HG03139 (cell line): Measurements from ENCODE around the gene CLEC2D.
"Not testable (repeated sequence)": the region's sequence is repeated elsewhere in the genome, so short reads cannot be mapped to it uniquely, and the experiment has no call there.

Experiments
- ATAC-seq: cut with Tn5 transposase; IDR thresholded peaks from one replicate; pipeline ENCODE4 v1.9.1; 2021; ENCODE audit not compliant: unreplicated experiment

Gene CLEC2D

GRCh38 chr12:9669534-9669933 is at the start of gene CLEC2D:
Gene CLEC2D (plus strand): TSS chr12:9669713. CDS start chr12:9669735, 22 bp downstream.
- ATAC-seq = peak; percentile 44

- ATAC-seq = no peak
These were observed 44.5 kb upstream of the CLEC2D start for GRCh38 chr12:9625019-9625418.

GRCh38 chr12:9626291-9626690 is 43.2 kb upstream of the CLEC2D start:
- no peak for ATAC-seq

GRCh38 chr12:9626821-9627220 is 42.7 kb upstream of the CLEC2D start:
- no peak for ATAC-seq

- ATAC-seq = no peak
These were observed 36.7 kb upstream of the CLEC2D start for GRCh38 chr12:9632766-9633165.

- ATAC-seq = no peak
These were observed 35.2 kb upstream of the CLEC2D start for GRCh38 chr12:9634177-9634803.

- no peak for ATAC-seq
These were observed 34.4 kb upstream of the CLEC2D start for GRCh38 chr12:9634969-9635754.

- ATAC-seq = no peak
These were observed 33.2 kb upstream of the CLEC2D start for GRCh38 chr12:9636150-9636850.

- no peak for ATAC-seq
These were observed 32.7 kb upstream of the CLEC2D start for GRCh38 chr12:9636851-9637206.

GRCh38 chr12:9640024-9640423 is 29.5 kb upstream of the CLEC2D start:
- ATAC-seq = no peak

GRCh38 chr12:9642606-9643265 is 26.8 kb upstream of the CLEC2D start:
- no peak for ATAC-seq

GRCh38 chr12:9643266-9643660 is 26.2 kb upstream of the CLEC2D start:
- ATAC-seq = no peak

- not testable (repeated sequence) for ATAC-seq
These were observed 24.4 kb upstream of the CLEC2D start for GRCh38 chr12:9644985-9645551.

GRCh38 chr12:9646794-9647781 is 22.4 kb upstream of the CLEC2D start:
- ATAC-seq = peak; percentile 1

GRCh38 chr12:9647825-9648700 is 21.4 kb upstream of the CLEC2D start:
- peak; percentile 64 for ATAC-seq

- no peak for ATAC-seq
These were observed 20.6 kb upstream of the CLEC2D start for GRCh38 chr12:9648701-9649531.

- no peak for ATAC-seq
These were observed 20.0 kb upstream of the CLEC2D start for GRCh38 chr12:9649532-9649940.

- ATAC-seq = no peak
These were observed 19.3 kb upstream of the CLEC2D start for GRCh38 chr12:9650151-9650576.
